Fibroblast of lung (primary cell): Measurements from ENCODE around the gene FKBP10. TPM values are rescaled to one million over a fixed set of nuclear protein-coding genes. Genes with fewer than 3 reads are reported as not detected.
"Not testable (repeated sequence)": the region's sequence is repeated elsewhere in the genome, so short reads cannot be mapped to it uniquely, and the experiment has no call there.

Source experiments
- DNase-seq, 2 donors: peaks; one replicate each; pipeline versions ENCODE4 v3.0.0 to v3.0.0-alpha.2; 2010; ENCODE audit warnings: low read depth in 2 of 2
- H2AFZ ChIP-seq: 2 replicates; pipeline ENCODE4 v1.5.1; 2012; ENCODE audit warnings: low read length, control low read depth, inconsistent platforms
- H3K27ac ChIP-seq: 2 replicates; pipeline ENCODE4 v1.5.1; 2011; ENCODE audit warnings: low read length, control low read depth; ENCODE audit not compliant: insufficient read depth
- H3K27me3 ChIP-seq: 2 replicates; pipeline ENCODE4 v1.5.1; 2011; ENCODE audit warnings: mild to moderate bottlenecking, low read length; ENCODE audit not compliant: control insufficient read depth, insufficient read depth
- H3K36me3 ChIP-seq: 2 replicates; pipeline ENCODE4 v1.5.1; 2011; ENCODE audit warnings: low read length; ENCODE audit not compliant: control insufficient read depth, insufficient read depth
- H3K4me1 ChIP-seq: 2 replicates; pipeline ENCODE4 v1.5.1; 2011; ENCODE audit warnings: low read length; ENCODE audit not compliant: control insufficient read depth, insufficient read depth; ENCODE audit errors: extremely low read depth
- H3K4me2 ChIP-seq: 2 replicates; pipeline ENCODE4 v1.5.1; 2011; ENCODE audit warnings: low read length, control low read depth; ENCODE audit not compliant: insufficient read depth; ENCODE audit errors: extremely low read depth
- H3K4me3 ChIP-seq, 4 experiments: fragments of 200-600 bp in 1 of 4; sonication (generic) in 1 of 4; replicated peaks in 1 of 4; 2 replicates each; pipeline ENCODE4 v1.5.1; 2011 to 2016; ENCODE audit warnings: low read length in 4 of 4, low read depth in 3 of 4, mild to moderate bottlenecking in 3 of 4, control low read depth in 2 of 4, inconsistent platforms in 1 of 4, mixed read lengths in 1 of 4; ENCODE audit not compliant: insufficient read depth in 1 of 4; ENCODE audit errors: control extremely low read depth in 1 of 4
- H3K79me2 ChIP-seq: 2 replicates; pipeline ENCODE4 v1.5.1; 2012; ENCODE audit warnings: mild to moderate bottlenecking, low read length, inconsistent platforms; ENCODE audit not compliant: control insufficient read depth, insufficient read depth
- H3K9ac ChIP-seq: 2 replicates; pipeline ENCODE4 v1.5.1; 2011; ENCODE audit warnings: mild to moderate bottlenecking, low read length, control low read depth; ENCODE audit not compliant: insufficient read depth
- H3K9me3 ChIP-seq: 2 replicates; pipeline ENCODE4 v1.5.1; 2012; ENCODE audit warnings: low read depth, low read length; ENCODE audit not compliant: control insufficient read depth, insufficient read depth
- H4K20me1 ChIP-seq: 2 replicates; pipeline ENCODE4 v1.5.1; 2011; ENCODE audit warnings: low read length; ENCODE audit not compliant: control insufficient read depth, insufficient read depth; ENCODE audit errors: extremely low read depth
- EZH2 ChIP-seq: IDR thresholded peaks from 2 replicates; pipeline ENCODE4 v1.5.1; 2012; ENCODE audit warnings: low read length, control low read depth, mild to moderate bottlenecking; ENCODE audit errors: missing control alignments
- polyA plus RNA-seq, 2 donors: library from polyadenylated mRNA; depleted of rRNA in 1 of 2; stranded (reverse) in 1 of 2; unstranded in 1 of 2; fragments of >200 nt; gene quantifications; 2 replicates each; pipeline ENCODE4 v1.2.1, GENCODE V29; 2011 to 2012; ENCODE audit warnings: missing spikeins in 1 of 2
- total RNA-seq: library from RNA; depleted of rRNA; stranded (reverse); fragments of >200 nt; gene quantifications from 2 replicates; pipeline ENCODE4 v1.2.1, GENCODE V29; 2014
- TF ChIP-seq, protein P1 (sequence below), 2 donors: IDR thresholded peaks in 1 of 2; conservative IDR thresholded peaks in 1 of 2; 1 replicate in 1 of 2; 2 replicates in 1 of 2; pipeline ENCODE4 v1.5.1; 2011 to 2012; ENCODE audit warnings: low read length in 2 of 2, control low read depth in 1 of 2, inconsistent platforms in 1 of 2, low read depth in 1 of 2, mild to moderate bottlenecking in 1 of 2

The FKBP10 gene
- total and polyA plus RNA-seq, 2 donors (not counting 1 experiment from before 2014, with no cell fraction given): 182 to 242 TPM

DNA sequence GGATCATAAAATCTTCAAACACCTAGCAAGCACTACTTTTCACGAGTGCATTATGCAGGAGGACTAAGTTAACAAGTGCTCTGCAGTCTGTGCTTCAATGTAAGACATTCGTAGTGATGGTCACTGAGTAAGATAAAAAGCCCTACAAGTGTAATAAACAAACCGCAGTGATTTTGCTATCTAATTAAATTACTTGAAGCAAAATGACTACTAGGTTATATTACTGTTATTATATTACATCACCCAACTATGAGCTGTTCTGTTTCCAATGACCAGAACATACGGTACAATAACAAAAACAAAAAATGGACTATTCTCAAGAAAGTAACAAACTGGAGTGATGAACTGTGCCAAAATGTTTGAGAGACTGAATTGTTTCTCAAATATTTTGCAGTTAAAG, 36.0 kb downstream of the FKBP10 start:
- peaks cover 4% of the 10 kb centered on the region for H3K79me2 ChIP-seq
- TF ChIP-seq, protein P1, sequence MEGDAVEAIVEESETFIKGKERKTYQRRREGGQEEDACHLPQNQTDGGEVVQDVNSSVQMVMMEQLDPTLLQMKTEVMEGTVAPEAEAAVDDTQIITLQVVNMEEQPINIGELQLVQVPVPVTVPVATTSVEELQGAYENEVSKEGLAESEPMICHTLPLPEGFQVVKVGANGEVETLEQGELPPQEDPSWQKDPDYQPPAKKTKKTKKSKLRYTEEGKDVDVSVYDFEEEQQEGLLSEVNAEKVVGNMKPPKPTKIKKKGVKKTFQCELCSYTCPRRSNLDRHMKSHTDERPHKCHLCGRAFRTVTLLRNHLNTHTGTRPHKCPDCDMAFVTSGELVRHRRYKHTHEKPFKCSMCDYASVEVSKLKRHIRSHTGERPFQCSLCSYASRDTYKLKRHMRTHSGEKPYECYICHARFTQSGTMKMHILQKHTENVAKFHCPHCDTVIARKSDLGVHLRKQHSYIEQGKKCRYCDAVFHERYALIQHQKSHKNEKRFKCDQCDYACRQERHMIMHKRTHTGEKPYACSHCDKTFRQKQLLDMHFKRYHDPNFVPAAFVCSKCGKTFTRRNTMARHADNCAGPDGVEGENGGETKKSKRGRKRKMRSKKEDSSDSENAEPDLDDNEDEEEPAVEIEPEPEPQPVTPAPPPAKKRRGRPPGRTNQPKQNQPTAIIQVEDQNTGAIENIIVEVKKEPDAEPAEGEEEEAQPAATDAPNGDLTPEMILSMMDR (conservative IDR thresholded peaks at IDR 0.05 in 1 of 2, IDR thresholded peaks at IDR 0.05 in 1 of 2; ENCODE audit: low read depth in 1 of 2, low read length in 2 of 2): no peak
- TF ChIP-seq EZH2: no peak
- H4K20me1 ChIP-seq: no peaks in the 10 kb centered on the region
- H3K27me3 ChIP-seq: no peaks in the 10 kb centered on the region
- peak in 1 of 2 donors; percentile 46 for DNase-seq
- no peak overlapping the region for H2AFZ ChIP-seq
- H3K4me3 ChIP-seq: no peak overlapping the region
- H3K9me3 ChIP-seq: no peaks in the 10 kb centered on the region
- no peaks in the 10 kb centered on the region for H3K4me1 ChIP-seq
- H3K27ac ChIP-seq: no peak overlapping the region
- peaks cover 3% of the 10 kb centered on the region for H3K36me3 ChIP-seq
- H3K9ac ChIP-seq: no peak overlapping the region
- H3K4me2 ChIP-seq: no peak overlapping the region

DNA sequence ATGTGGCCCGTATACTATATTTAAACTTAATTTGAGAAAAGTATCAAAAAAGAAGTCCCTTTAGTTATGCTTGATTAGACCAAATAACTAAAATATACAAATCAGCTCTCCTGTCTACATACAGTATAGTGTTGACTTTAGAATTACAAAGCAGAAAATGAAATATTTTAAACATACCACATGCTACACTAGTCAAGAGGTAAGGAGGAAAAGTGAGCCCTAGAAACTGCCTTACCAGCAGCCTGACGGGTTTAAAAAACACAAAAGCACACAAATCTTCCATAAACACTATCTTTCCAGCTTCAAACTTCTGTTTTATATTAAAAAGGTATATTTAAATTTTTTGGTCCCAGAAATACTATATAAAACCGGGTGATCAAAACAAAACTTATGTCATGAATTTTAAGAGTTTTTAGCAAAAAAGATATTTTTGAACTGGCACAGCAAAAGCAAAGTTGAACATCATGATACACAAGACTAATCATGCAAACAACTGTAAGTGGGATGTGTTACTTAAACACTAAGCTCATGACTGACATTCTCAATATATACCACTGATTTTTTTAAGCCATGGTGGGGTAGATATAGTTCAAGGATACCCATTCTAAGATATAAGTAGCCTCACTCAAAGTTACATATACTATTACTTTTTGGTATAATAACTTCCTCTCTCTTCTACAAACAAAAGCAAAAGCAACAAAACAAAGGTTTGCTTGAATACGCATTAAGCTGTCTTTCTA, 36.6 kb downstream of the FKBP10 start:
- Histone ChIP-seq H3K27me3 (no peaks in the 10 kb centered on the region), H4K20me1 (no peaks in the 10 kb centered on the region), H3K4me2 (no peak overlapping the region), H3K9ac (no peak overlapping the region), H3K9me3 (no peaks in the 10 kb centered on the region), H3K4me1 (no peaks in the 10 kb centered on the region), H3K27ac (no peak overlapping the region), H3K4me3 (no peak overlapping the region), H3K79me2 (peaks cover 5% of the 10 kb centered on the region), H2AFZ (no peak overlapping the region), H3K36me3 (peaks cover 5% of the 10 kb centered on the region)
- DNase-seq: no peak
- TF ChIP-seq, protein P1 (conservative IDR thresholded peaks at IDR 0.05 in 1 of 2, IDR thresholded peaks at IDR 0.05 in 1 of 2; ENCODE audit: low read depth in 1 of 2, low read length in 2 of 2): no peak
- no peak for TF ChIP-seq EZH2

- H3K27me3 ChIP-seq, H3K4me3 ChIP-seq, H3K9me3 ChIP-seq, H4K20me1 ChIP-seq, H3K27ac ChIP-seq, DNase-seq, H3K79me2 ChIP-seq, H2AFZ ChIP-seq, H3K36me3 ChIP-seq, H3K4me1 ChIP-seq, H3K9ac ChIP-seq, H3K4me2 ChIP-seq: not testable (repeated sequence)
These were observed 38.6 kb downstream of the FKBP10 start for GRCh38 chr17:41851382-41851781.
